Activated naive CD8-positive, alpha-beta T cell treated with anti-CD3 and anti-CD28 coated beads, Interleukin-2, amount 50 U/mL, for 24 hours (primary cell): ENCODE measurements around the gene LILRA5.
"Not testable (repeated sequence)": the region's sequence is repeated elsewhere in the genome, so short reads cannot be mapped to it uniquely, and the experiment has no call there.

ENCODE experiments used
- ATAC-seq: fragments of 150-1000 bp; cut with Tn5 transposase; one replicate; pipeline ENCODE4 v1.10.0; 2021
- DNase-seq: peaks from one replicate; pipeline ENCODE4 v3.0.0; 2021
- H3K27ac Mint-ChIP-seq: one replicate; pipeline ENCODE4 v1.8.0; 2021; ENCODE audit warnings: mild to moderate bottlenecking, mixed read lengths
- H3K27me3 Mint-ChIP-seq: one replicate; pipeline ENCODE4 v1.8.0; 2021; ENCODE audit warnings: mixed read lengths
- H3K36me3 Mint-ChIP-seq: one replicate; pipeline ENCODE4 v1.8.0; 2021; ENCODE audit warnings: low read depth, mixed read lengths
- H3K4me1 Mint-ChIP-seq: one replicate; pipeline ENCODE4 v1.8.0; 2021; ENCODE audit warnings: mixed read lengths
- H3K4me3 Mint-ChIP-seq: one replicate; pipeline ENCODE4 v1.8.0; 2021; ENCODE audit warnings: mild to moderate bottlenecking, moderate library complexity, mixed read lengths
- H3K9me3 Mint-ChIP-seq: one replicate; pipeline ENCODE4 v1.8.0; 2021; ENCODE audit warnings: mixed read lengths

LILRA5 gene

DNA sequence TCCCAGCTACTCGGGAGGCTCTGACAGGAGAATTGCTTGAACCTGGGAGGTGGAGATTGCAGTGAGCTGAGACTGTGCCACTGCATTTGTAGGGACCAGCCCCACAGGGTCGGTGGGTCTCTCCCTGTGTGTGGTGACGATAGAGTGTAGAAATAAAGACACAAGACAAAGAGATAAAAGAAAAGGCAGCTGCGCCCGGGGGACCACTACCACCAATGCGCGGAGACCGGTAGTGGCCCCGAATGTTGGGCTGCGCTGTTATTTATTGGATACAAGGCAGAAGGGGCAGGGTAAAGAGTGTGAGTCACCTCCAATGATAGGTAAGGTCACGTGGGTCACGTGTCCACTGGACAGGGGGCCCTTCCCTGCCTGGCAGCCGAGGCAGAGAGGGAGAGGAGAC lies 9.3 kb upstream of the LILRA5 start:
- H3K4me1 Mint-ChIP-seq = peaks cover 16% of the 10 kb centered on the region
- not testable (repeated sequence) for H3K4me3 Mint-ChIP-seq, ATAC-seq, DNase-seq, H3K9me3 Mint-ChIP-seq, H3K27ac Mint-ChIP-seq, H3K27me3 Mint-ChIP-seq, H3K36me3 Mint-ChIP-seq

DNA sequence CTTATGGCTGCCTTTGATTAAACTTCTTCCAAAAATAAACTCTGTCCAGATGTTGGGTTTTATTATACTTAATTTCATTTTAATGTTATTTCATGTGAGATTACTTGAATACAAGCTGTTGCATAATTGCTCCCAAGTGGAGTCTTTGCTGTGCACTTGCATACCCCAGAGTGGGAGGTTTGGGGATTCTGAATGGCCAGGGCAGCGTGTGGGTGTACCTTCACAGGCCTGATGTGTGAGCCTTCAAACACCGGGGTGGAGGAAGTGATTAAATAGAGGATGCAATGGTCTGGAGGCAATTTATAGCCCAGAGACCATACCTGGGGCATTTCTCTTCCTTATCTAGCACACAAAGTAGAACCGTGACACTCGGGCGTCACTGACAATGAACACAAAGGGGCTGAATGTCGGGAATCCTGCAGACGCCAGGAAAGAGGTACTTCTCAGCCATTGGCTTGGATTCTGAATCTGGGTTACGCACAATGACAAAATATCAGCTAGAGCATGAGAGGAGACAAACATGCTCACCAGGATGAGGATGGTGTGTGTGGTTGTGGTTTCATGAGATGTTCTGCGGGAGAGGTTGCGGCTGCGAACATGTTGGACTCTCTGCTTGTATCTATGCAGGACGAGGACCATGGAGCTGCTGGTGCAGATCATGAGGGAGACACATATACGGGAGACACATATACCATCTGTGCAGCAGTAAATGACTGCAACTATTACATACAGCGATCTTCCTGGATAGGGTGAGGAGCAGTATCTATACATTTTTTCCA lies 7.1 kb upstream of the LILRA5 start:
- H3K36me3 Mint-ChIP-seq = no peaks in the 10 kb centered on the region
- no peak overlapping the region for H3K27ac Mint-ChIP-seq
- peaks cover 2% of the 10 kb centered on the region for H3K4me1 Mint-ChIP-seq
- ATAC-seq (no peak), DNase-seq (no peak)
- H3K27me3 Mint-ChIP-seq = peaks cover 9% of the 10 kb centered on the region
- no peak overlapping the region for H3K4me3 Mint-ChIP-seq
- no peaks in the 10 kb centered on the region for H3K9me3 Mint-ChIP-seq

DNA sequence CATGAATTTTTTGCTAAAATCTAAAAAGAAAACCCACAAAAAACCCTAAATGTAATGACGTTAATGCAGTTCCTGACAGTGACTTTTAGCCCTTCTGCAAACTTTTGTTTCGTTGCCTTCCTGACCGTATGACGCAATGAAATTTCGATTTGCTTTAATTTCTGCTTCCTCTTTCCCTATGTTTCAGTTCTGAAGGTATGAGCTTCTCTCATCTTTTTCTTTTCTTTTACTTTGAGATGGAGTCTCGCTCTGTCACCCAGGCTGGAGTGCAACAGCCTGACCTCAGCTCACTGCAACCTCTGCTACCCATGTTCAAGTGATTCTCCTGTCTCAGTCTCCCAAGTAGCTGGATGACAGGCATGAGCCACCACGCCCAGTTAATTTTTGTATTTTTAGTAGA lies 6.1 kb upstream of the LILRA5 start:
- no peak for DNase-seq
- no peak overlapping the region for H3K4me3 Mint-ChIP-seq
- no peak for ATAC-seq
- no peak overlapping the region for H3K27ac Mint-ChIP-seq
- no peaks in the 10 kb centered on the region for H3K4me1 Mint-ChIP-seq
- peaks cover 4% of the 10 kb centered on the region for H3K27me3 Mint-ChIP-seq
- no peaks in the 10 kb centered on the region for H3K36me3 Mint-ChIP-seq
- no peaks in the 10 kb centered on the region for H3K9me3 Mint-ChIP-seq

DNA sequence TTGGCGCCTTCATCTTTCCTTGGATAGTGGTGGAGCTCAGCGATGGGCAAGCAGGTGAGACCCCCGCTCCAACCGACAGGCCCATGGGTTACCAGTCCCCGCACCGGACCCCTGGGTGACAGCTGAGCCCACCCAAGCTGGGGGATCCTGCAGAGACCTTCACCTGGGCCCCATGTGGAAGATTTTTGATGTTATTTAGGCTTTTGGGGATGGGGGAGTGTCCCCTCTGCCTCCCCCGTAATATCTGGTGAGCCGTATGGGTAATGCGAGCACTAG lies 4.9 kb upstream of the LILRA5 start:
- Mint-ChIP-seq H3K36me3 (no peaks in the 10 kb centered on the region), H3K4me3 (no peak overlapping the region), H3K27me3 (peaks cover 9% of the 10 kb centered on the region), H3K27ac (no peak overlapping the region), H3K9me3 (no peaks in the 10 kb centered on the region), H3K4me1 (no peaks in the 10 kb centered on the region)
- DNase-seq = no peak
- no peak for ATAC-seq

DNA sequence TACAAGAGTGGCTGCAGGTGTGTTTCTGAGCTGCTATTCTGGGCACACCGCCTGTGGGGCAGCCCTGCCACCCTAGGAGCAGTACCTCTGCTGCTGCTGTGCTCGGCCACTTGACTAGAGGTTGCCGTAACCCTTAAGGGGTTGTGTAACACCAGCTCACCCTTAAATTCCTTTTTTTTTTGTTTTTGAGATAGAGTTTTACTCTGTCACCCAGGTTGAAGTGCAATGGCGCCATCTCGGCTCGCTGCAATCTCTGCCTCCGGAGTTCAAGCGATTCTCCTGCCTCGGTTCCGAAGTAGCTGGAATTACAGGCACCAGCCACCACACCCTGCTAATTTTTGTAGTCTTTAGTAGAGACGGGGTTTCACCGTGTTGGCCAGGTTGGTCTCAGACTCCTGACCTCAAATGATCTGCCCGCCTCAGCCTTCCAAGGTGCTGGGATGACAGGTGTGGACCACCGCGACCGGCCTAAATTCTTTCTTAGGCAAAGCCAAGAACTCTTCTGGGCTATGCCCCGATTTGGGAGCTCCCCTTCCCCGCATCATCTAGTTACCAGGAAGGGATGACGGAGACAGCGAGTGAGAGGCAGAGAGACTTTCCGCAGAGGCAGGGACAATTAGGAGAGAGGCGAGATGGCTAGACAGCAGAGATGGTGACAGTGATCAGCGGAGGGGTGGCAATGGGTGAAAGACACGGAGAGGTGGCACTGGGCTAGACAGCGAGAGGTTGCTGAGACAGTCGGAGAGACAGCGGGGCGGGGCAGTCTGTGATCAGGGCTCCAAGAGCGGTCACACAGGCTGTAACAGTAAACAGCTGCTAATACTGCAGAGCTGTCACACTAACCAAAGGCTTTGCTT lies 4.4 kb upstream of the LILRA5 start:
- H3K36me3 Mint-ChIP-seq = no peaks in the 10 kb centered on the region
- H3K27me3 Mint-ChIP-seq = peaks cover 14% of the 10 kb centered on the region
- no peaks in the 10 kb centered on the region for H3K9me3 Mint-ChIP-seq
- no peak for ATAC-seq
- DNase-seq = no peak
- no peaks in the 10 kb centered on the region for H3K4me1 Mint-ChIP-seq
- no peak overlapping the region for H3K4me3 Mint-ChIP-seq
- peak overlapping the region; percentile 41 for H3K27ac Mint-ChIP-seq

DNA sequence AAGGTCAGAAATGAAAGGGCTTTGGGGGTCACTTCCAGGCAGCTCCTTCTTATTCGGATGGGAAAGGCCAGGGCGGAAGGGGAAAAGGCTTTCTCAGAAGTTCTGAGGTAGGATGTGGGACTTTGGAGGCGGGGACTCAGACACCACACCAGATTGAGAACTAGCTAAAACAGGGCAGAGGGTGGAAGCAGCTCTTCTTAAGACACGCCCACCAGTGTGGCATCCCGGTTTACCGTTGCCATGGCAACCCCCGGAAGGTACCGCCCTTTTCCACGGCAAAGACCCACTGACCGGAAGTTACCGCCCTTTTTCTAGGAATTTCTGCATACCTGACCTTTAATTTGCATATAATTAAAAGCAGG lies 3.8 kb upstream of the LILRA5 start:
- no peak for ATAC-seq
- H3K27me3 Mint-ChIP-seq = peaks cover 16% of the 10 kb centered on the region
- DNase-seq = no peak
- H3K27ac Mint-ChIP-seq = no peak overlapping the region
- H3K4me3 Mint-ChIP-seq = no peak overlapping the region
- H3K4me1 Mint-ChIP-seq = no peaks in the 10 kb centered on the region
- H3K36me3 Mint-ChIP-seq = no peaks in the 10 kb centered on the region
- H3K9me3 Mint-ChIP-seq = no peaks in the 10 kb centered on the region

DNA sequence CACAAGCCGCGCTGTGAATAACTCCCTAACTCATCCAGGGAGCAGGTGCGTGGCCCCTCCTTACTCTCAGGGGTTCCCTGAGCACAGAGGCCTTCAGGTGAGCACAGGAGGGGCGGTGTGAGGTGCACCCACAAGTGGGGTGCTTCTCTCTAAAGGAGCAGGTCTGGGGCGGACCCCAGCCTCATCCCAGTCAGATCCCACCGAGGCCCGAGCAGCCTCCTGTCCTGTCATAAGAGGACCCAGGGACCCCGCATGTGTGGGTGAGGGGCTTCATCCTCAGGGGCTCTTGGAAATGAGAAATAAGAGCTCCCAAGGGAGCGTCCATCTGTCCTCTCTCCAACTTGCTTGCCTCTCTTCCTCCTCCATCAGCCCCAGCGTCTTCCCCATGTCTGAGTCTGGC lies 3.0 kb upstream of the LILRA5 start:
- H3K9me3 Mint-ChIP-seq = no peaks in the 10 kb centered on the region
- no peaks in the 10 kb centered on the region for H3K36me3 Mint-ChIP-seq
- peaks cover 19% of the 10 kb centered on the region for H3K27me3 Mint-ChIP-seq
- no peaks in the 10 kb centered on the region for H3K4me1 Mint-ChIP-seq
- no peak overlapping the region for H3K4me3 Mint-ChIP-seq
- DNase-seq = no peak
- no peak overlapping the region for H3K27ac Mint-ChIP-seq
- ATAC-seq = no peak

DNA sequence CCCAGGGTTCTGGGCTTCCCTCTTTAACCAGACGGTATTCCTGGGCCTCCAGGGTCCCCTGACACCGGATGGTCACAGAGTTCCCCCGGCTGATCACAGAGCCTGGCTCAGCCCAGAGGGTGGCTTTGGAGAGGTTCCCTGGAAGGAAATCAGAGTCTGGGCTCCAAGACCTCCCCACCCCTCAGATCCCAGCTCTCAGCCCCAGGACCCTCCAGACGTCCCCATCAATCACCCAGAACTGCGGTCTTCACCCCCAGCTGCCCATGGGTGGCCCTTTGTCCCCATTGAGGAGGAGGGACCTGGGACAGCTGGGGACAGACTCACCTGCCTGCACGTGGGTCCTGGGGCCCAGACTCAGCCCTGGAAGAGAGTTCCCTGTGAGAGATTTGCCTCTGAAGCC lies 955 bp downstream of the LILRA5 start:
- ATAC-seq = no peak
- Mint-ChIP-seq H3K4me3 (no peak overlapping the region), H3K4me1 (no peaks in the 10 kb centered on the region), H3K27me3 (peaks cover 19% of the 10 kb centered on the region), H3K9me3 (no peaks in the 10 kb centered on the region), H3K36me3 (no peaks in the 10 kb centered on the region), H3K27ac (no peak overlapping the region)
- no peak for DNase-seq

DNA sequence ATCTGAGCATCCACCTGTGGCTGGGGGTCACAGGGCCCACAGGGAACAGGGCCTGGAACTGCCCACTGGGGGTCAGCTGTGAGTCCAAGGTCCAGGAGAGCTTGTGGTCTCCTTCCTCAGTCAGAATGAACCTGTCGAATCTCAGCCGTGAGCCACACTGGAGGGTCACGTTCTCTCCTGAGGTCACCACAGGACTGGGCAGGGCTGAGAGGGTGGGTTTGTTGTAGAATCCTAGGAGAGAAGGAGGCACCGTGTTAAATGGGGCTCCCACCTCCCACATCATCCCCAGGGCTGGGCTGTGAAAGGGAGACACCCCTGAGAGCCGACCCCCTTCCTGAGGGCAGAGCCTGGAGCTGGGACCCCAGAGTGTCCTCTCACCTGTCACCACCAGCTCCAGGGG lies 1.5 kb downstream of the LILRA5 start:
- H3K27me3 Mint-ChIP-seq = peaks cover 22% of the 10 kb centered on the region
- H3K36me3 Mint-ChIP-seq = no peaks in the 10 kb centered on the region
- no peak overlapping the region for H3K27ac Mint-ChIP-seq
- H3K4me3 Mint-ChIP-seq = no peak overlapping the region
- H3K4me1 Mint-ChIP-seq = no peaks in the 10 kb centered on the region
- DNase-seq (no peak), ATAC-seq (no peak)
- H3K9me3 Mint-ChIP-seq = no peaks in the 10 kb centered on the region

DNA sequence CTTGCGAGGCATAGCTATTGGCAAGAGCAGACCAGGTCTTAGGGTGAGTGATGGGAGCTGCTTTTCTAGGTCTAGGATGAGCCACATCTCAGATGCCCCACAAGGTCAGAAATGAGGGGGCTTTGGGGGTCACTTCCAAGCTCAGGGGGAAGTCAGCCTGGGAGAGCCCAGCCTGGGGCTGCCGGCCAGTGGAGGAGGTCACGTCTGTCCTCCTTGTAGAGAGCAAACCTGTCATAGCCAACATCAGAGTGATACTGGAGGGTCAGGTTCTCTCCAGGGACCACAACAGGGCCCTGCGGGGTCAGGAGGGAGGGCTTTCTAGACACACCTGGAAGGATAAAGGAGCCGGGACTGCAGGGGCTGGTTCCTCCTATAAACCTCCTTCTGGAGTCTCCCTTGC lies 2.4 kb downstream of the LILRA5 start:
- no peaks in the 10 kb centered on the region for H3K4me1 Mint-ChIP-seq
- ATAC-seq (no peak), DNase-seq (no peak)
- H3K27me3 Mint-ChIP-seq = peaks cover 18% of the 10 kb centered on the region
- no peak overlapping the region for H3K27ac Mint-ChIP-seq
- no peak overlapping the region for H3K4me3 Mint-ChIP-seq
- H3K9me3 Mint-ChIP-seq = no peaks in the 10 kb centered on the region
- no peaks in the 10 kb centered on the region for H3K36me3 Mint-ChIP-seq

DNA sequence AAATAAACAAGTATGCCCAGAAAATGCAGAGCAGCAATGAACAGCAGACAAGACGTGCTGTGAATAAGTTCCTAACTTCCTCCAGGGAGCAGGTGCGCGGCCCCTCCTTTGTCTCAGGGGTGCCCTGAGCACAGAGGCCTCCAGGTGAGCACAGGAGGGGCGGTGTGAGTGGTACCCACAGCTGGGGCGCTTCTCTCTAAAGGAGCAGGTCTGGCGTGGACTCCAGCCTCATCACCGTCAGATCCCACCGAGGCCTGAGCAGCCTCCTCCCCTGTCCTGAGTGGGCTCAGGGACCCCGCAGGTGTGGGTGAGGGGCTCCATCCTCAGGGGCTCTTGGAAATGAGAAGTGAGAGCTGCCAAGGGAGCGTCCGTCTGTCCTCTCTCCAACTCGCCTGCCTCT lies 3.2 kb downstream of the LILRA5 start:
- DNase-seq = no peak
- no peak for ATAC-seq
- Mint-ChIP-seq H3K4me3 (no peak overlapping the region), H3K9me3 (no peaks in the 10 kb centered on the region), H3K4me1 (peaks cover 3% of the 10 kb centered on the region), H3K27me3 (peaks cover 20% of the 10 kb centered on the region), H3K36me3 (no peaks in the 10 kb centered on the region), H3K27ac (no peak overlapping the region)

DNA sequence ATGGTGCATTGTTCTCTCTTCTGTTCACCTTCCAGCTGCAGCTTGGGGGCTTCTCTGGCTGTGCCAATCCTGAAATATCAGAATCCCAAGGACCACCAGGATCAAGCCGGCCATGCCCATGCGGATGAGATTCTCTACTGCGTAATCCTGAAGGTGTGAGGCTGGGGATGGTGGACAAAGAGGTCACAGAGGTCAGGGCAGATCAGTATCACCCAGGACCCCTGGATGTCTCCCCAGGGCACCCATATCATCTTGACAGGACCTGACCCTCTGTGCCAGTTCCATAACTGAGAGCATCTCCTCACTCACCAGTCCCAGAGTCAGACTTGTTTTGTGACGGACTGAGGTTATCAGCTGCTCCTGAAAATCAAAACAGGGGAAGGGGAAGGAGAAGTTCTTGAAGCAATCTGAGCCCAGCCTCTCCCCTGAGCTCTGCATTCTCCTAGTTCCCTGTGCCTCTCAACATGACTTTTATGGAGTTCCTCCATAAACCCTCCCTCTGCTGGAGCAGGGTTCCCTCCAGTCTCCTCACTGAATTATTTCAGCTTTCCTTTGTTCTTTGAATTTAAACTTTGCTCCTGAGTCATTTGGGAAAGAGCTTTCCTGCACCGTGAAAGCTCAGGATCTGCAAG lies 5.5 kb downstream of the LILRA5 start:
- H3K4me1 Mint-ChIP-seq = peaks cover 20% of the 10 kb centered on the region
- H3K4me3 Mint-ChIP-seq = no peak overlapping the region
- no peaks in the 10 kb centered on the region for H3K36me3 Mint-ChIP-seq
- ATAC-seq (no peak), DNase-seq (no peak)
- H3K9me3 Mint-ChIP-seq = no peaks in the 10 kb centered on the region
- H3K27ac Mint-ChIP-seq = no peak overlapping the region
- H3K27me3 Mint-ChIP-seq = peaks cover 11% of the 10 kb centered on the region

DNA sequence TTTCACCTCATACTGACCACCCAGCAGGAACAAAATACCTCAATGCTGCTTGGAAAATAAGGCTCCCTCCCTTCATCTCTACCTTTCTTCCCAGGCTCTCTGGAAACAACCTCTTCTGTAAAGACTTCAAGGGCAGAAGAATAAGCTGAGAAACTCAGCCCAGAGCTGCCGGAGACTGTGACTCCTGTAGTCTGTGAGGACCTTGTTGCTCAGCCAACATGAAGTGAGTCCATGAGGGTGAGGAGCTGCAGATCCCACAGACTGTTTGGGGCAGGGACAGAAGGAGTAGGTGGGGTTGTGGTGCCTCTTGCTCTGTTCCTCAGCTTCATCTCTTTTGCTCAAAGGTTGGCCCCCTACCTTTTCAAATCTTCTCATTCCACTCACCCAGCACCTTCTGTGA lies 7.8 kb downstream of the LILRA5 start:
- no peaks in the 10 kb centered on the region for H3K9me3 Mint-ChIP-seq
- H3K27ac Mint-ChIP-seq = no peak overlapping the region
- peaks cover 20% of the 10 kb centered on the region for H3K4me1 Mint-ChIP-seq
- ATAC-seq (no peak), DNase-seq (no peak)
- H3K4me3 Mint-ChIP-seq = no peak overlapping the region
- H3K36me3 Mint-ChIP-seq = no peaks in the 10 kb centered on the region
- peaks cover 13% of the 10 kb centered on the region for H3K27me3 Mint-ChIP-seq

DNA sequence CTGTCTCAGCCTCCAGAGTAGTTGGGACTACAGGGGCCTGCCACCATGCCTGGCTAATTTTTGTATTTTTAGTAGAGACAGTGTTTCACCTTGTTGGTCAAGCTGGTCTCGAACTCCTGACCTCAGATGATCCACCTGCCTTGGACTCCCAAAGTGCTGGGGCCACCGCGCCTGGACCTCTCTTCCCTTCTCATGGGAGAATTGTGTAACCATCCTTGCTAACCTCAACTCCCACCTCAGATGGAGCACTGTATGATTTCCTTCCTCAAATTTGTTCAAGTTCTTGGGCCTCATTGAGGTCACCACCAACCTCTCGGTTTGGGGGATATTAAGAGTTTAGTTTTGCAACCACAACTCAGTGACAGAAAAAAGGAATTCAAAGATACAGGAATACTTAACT lies 10.7 kb downstream of the LILRA5 start:
- ATAC-seq (no peak), DNase-seq (no peak)
- H3K27ac Mint-ChIP-seq = no peak overlapping the region
- H3K9me3 Mint-ChIP-seq = no peaks in the 10 kb centered on the region
- no peak overlapping the region for H3K4me3 Mint-ChIP-seq
- peaks cover 13% of the 10 kb centered on the region for H3K27me3 Mint-ChIP-seq
- H3K36me3 Mint-ChIP-seq = no peaks in the 10 kb centered on the region
- peaks cover 20% of the 10 kb centered on the region for H3K4me1 Mint-ChIP-seq

DNA sequence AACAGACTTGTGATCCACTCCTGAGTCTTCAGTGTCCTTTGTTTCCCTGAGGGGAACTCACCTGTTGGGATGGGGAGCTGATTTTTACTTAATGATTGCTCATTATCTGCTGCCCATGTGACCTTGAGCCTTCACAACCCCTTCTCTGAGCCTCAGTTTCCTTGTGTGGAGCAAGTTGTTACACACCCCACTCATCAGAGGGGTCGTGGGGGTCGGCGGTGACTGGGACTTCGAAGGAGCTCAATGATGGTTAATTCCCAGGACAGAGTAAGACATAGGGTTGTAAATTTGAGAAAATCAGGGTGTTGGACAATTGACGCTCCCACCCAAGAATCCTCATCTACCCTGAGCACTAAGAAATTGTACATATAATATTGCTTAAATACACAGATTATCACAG lies 13.5 kb downstream of the LILRA5 start:
- ATAC-seq (no peak), DNase-seq (no peak)
- Mint-ChIP-seq H3K27me3 (peaks cover 8% of the 10 kb centered on the region), H3K9me3 (no peaks in the 10 kb centered on the region), H3K27ac (no peak overlapping the region), H3K4me1 (peaks cover 14% of the 10 kb centered on the region), H3K36me3 (no peaks in the 10 kb centered on the region), H3K4me3 (no peak overlapping the region)
